Measurements from ENCODE around the gene ITGA7. TPM values are rescaled to one million over a fixed set of nuclear protein-coding genes. Genes with fewer than 3 reads are reported as not detected.

Gene ITGA7
- total RNA-seq, 1 donor from 2014 or later: 33.2 TPM

GRCh38 chr12:55703288-55703687 lies 4.4 kb downstream of the ITGA7 start:
- no peaks in the 10 kb centered on the region for H3K36me3 Mint-ChIP-seq
- peaks cover 41% of the 10 kb centered on the region for H3K27me3 Mint-ChIP-seq (ENCODE audit: low read depth)
- H3K27ac Mint-ChIP-seq: no peak overlapping the region
- no peak for TF ChIP-seq CTCF (IDR thresholded peaks at IDR 0.05; ENCODE audit: unreplicated experiment)
- DNase-seq (ENCODE audit: low spot score in 2 of 2, unreplicated experiment in 2 of 2): no peak
- H3K9me3 Mint-ChIP-seq: no peaks in the 10 kb centered on the region
- peaks cover 12% of the 10 kb centered on the region for H3K4me1 Mint-ChIP-seq
- H3K4me3 Mint-ChIP-seq: no peak overlapping the region

DNA sequence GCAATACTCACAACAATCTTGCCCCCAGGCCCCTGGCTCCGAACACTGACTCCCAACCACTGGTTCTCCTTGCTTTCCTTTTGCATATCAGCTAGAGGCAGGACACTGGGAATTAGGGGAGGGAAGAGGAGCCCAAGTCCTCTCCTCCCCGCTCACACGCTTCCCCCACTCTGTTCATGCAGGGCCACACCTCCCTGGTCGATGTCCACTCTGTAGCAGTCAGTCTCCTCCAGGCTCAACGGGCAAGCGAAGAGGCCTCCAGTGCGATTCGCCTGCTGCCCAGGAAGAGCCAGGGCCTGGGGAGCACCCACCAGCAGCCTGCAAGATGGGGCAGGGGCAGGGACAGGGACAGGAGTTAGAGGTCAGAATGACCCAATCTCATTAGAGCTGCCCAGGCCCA lies 4.8 kb downstream of the ITGA7 start:
- DNase-seq (ENCODE audit: low spot score in 2 of 2, unreplicated experiment in 2 of 2): no peak
- peaks cover 8% of the 10 kb centered on the region for H3K4me1 Mint-ChIP-seq
- H3K27ac Mint-ChIP-seq: no peak overlapping the region
- H3K27me3 Mint-ChIP-seq (ENCODE audit: low read depth): peaks cover 37% of the 10 kb centered on the region
- no peaks in the 10 kb centered on the region for H3K36me3 Mint-ChIP-seq
- no peak overlapping the region for H3K4me3 Mint-ChIP-seq
- no peaks in the 10 kb centered on the region for H3K9me3 Mint-ChIP-seq
- TF ChIP-seq CTCF (IDR thresholded peaks at IDR 0.05; ENCODE audit: unreplicated experiment): no peak

DNA sequence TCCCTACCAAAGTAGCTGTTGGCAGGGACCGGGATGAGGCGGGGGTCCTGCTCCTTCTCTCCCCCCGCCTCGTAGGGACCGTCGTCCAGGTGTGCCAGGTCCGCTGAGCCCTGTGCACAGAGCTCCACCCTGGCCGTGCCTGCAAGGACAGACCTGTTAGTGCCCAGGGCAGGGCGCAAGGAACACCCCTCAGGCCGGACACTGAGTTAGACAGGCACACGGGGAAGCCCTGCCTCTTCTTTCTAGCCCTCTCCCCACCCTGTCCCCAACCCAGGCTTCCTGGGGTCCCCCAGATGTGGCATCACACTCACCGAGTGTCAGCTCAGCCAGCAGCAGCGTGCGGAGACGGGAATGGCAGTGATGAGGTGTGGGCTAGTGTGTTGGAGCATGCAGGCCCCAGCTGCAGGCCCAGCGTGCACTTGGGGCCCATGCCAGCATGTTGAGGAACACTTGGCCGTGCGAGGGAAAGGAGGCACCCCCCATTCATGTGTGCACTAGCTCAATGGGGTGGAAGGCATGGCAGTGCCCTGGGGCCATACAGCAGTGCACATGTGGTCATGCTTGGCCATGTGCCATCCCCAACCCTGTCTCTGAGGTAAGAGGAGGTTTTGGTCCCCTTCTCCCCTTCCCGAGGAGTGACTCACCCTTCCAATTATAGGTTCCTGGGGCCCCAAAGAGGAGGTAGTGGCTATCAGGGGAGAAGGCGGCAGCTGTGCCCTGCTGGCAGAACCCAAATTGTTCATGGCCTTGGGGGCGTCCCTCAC lies 7.3 kb downstream of the ITGA7 start:
- H3K27me3 Mint-ChIP-seq (ENCODE audit: low read depth): peaks cover 17% of the 10 kb centered on the region
- no peak overlapping the region for H3K27ac Mint-ChIP-seq
- no peaks in the 10 kb centered on the region for H3K36me3 Mint-ChIP-seq
- no peak for TF ChIP-seq CTCF (IDR thresholded peaks at IDR 0.05; ENCODE audit: unreplicated experiment)
- H3K4me3 Mint-ChIP-seq: no peak overlapping the region
- H3K9me3 Mint-ChIP-seq: no peaks in the 10 kb centered on the region
- no peak for DNase-seq (ENCODE audit: low spot score in 2 of 2, unreplicated experiment in 2 of 2)
- no peaks in the 10 kb centered on the region for H3K4me1 Mint-ChIP-seq

- no peak overlapping the region for H3K27ac Mint-ChIP-seq
Measured at GRCh38 chr12:55699471-55700055, 8.1 kb downstream of the ITGA7 start.

DNA sequence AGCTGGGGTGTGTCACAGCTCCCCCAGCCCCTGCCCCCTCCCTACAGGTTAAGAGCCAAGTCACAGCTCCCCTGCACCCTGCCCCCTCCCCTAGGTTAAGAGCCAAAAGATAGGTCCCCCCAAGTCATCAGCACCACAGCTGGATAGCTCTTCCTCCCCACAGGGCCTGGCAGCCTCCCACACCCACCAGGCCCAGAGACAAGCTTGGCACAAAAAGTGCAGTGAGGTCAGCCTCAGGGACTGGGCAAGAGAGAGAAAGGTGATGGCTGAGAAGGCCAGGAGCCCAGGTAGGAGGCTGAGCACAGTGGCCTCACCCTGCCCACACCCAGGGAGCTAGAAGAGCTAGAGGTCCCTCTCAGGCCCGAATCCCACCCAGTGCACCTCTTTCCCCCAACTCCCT lies 8.7 kb downstream of the ITGA7 start:
- TF ChIP-seq CTCF (IDR thresholded peaks at IDR 0.05; ENCODE audit: unreplicated experiment): no peak
- no peak for DNase-seq (ENCODE audit: low spot score in 2 of 2, unreplicated experiment in 2 of 2)
- no peak overlapping the region for H3K4me3 Mint-ChIP-seq

More at GRCh38 chr12:55699471-55700055, 8.1 kb downstream of the ITGA7 start:
- Mint-ChIP-seq H3K9me3 (no peaks in the 10 kb centered on the region), H3K4me3 (no peak overlapping the region), H3K27me3 (ENCODE audit: low read depth) (peaks cover 10% of the 10 kb centered on the region), H3K36me3 (no peaks in the 10 kb centered on the region), H3K4me1 (no peaks in the 10 kb centered on the region)
- no peak for DNase-seq (ENCODE audit: low spot score in 2 of 2, unreplicated experiment in 2 of 2)
- no peak for TF ChIP-seq CTCF (IDR thresholded peaks at IDR 0.05; ENCODE audit: unreplicated experiment)

More for the DNA sequence above, 8.7 kb downstream of the ITGA7 start:
- no peaks in the 10 kb centered on the region for H3K36me3 Mint-ChIP-seq
- no peaks in the 10 kb centered on the region for H3K9me3 Mint-ChIP-seq
- no peak overlapping the region for H3K27ac Mint-ChIP-seq
- H3K27me3 Mint-ChIP-seq (ENCODE audit: low read depth): peaks cover 5% of the 10 kb centered on the region
- H3K4me1 Mint-ChIP-seq: no peaks in the 10 kb centered on the region

Measured in mesothelial cell of epicardium (in vitro differentiated cells).